Measurements from ENCODE around the gene MRPS18C. TPM values are rescaled to one million over a fixed set of nuclear protein-coding genes. Genes with fewer than 3 reads are reported as not detected.
"Not testable (repeated sequence)": the region's sequence is repeated elsewhere in the genome, so short reads cannot be mapped to it uniquely, and the experiment has no call there.

MRPS18C gene
- total RNA-seq, 1 experiment from 2014 or later: 93.5 TPM

- Histone ChIP-seq H3K4me3 (peak within 1 kb of the TSS; percentile 74), H3K4me1 (no peaks in the 10 kb centered on the region; the same call in 1 of the 2 replicates), H3K27ac (peak within 1 kb of the TSS; percentile 64), H3K9me3 (replicated peaks) (no peaks in the 10 kb centered on the region), H3K27me3 (no peaks in the 10 kb centered on the region), H3K36me3 (no peaks in the 10 kb centered on the region)
- peak; percentile 97 to 98 for DNase-seq
Observed at GRCh38 chr4:83484500-83485461, 28.9 kb downstream of the MRPS18C start, which contains the start of gene ABRAXAS1. Gene ABRAXAS1, minus strand, starts transcription at chr4:83485100. Its CDS starts 28 bp downstream, at chr4:83485072.

GRCh38 chr4:83486457-83487129 is 30.7 kb downstream of the MRPS18C start:
- no peaks in the 10 kb centered on the region for H3K9me3 ChIP-seq (replicated peaks)
- no peaks in the 10 kb centered on the region for H3K36me3 ChIP-seq
- DNase-seq: no peak
- H3K4me3 ChIP-seq: no peak overlapping the region
- no peaks in the 10 kb centered on the region for H3K27me3 ChIP-seq
- H3K4me1 ChIP-seq: no peaks in the 10 kb centered on the region; the same call in 1 of the 2 replicates
- no peak overlapping the region for H3K27ac ChIP-seq

GRCh38 chr4:83489711-83490326 is 34.0 kb downstream of the MRPS18C start:
- no peaks in the 10 kb centered on the region for H3K27me3 ChIP-seq
- no peaks in the 10 kb centered on the region for H3K4me1 ChIP-seq
- H3K4me3 ChIP-seq: no peak overlapping the region
- H3K27ac ChIP-seq: no peak overlapping the region
- H3K9me3 ChIP-seq (replicated peaks): no peaks in the 10 kb centered on the region
- no peaks in the 10 kb centered on the region for H3K36me3 ChIP-seq
- DNase-seq: no peak

GRCh38 chr4:83490876-83491450 is 35.1 kb downstream of the MRPS18C start:
- peak in 1 of 2 experiments; percentile 58 for DNase-seq
- Histone ChIP-seq H3K27ac (no peak overlapping the region), H3K4me3 (no peak overlapping the region), H3K27me3 (no peaks in the 10 kb centered on the region; the same call in 1 of the 2 replicates), H3K4me1 (no peaks in the 10 kb centered on the region), H3K9me3 (replicated peaks) (no peaks in the 10 kb centered on the region), H3K36me3 (no peaks in the 10 kb centered on the region)

DNA sequence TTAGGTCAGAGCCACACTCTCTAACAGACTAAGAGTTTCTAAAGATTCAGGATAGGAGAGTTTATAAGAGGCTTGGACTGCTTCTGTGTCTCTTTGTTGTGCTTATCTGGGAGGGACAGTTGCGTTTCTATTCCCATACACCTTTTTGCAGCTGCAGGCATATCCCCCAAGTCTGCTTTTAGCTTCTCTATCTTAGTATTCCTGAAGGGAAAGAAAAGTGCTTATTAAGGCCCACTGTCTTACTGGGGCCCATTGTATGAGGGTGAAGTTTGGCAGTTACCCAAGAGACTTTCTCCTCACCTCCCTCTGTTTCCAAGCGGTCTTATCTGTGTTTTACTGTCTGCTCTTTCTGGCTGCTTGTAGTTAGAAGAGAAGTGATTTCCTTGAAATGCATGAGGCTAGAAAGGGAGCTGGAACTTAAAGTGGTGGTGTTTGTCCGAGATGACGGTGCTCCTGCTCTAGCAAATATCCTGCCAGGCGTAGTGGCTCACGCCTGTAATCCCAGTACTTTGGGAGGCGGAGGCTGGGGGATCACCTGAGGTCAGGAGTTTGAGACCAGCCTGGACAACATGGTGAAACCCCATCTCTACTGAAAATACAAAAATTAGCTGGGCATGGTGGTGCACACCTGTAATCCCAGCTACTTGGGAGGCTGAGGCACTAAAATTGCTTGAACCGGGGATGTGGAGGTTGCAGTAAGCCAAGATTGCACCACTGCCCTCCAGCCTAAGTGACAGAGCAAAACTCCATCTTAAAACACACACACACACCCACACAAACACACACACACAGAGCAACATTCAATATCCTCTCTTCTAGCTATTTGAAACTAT is 40.4 kb downstream of the MRPS18C start:
- DNase-seq; H3K4me1 ChIP-seq; H3K4me3 ChIP-seq; H3K9me3 ChIP-seq (replicated peaks); H3K27me3 ChIP-seq; H3K27ac ChIP-seq; H3K36me3 ChIP-seq: not testable (repeated sequence)

GRCh38 chr4:83498187-83498586 is 42.3 kb downstream of the MRPS18C start:
- peaks cover 2% of the 10 kb centered on the region; the same call in 1 of the 2 replicates for H3K9me3 ChIP-seq (replicated peaks)
- H3K36me3 ChIP-seq: no peaks in the 10 kb centered on the region
- no peak for DNase-seq
- no peaks in the 10 kb centered on the region for H3K4me1 ChIP-seq
- no peak overlapping the region for H3K27ac ChIP-seq
- no peak overlapping the region for H3K4me3 ChIP-seq
- H3K27me3 ChIP-seq: peaks cover 17% of the 10 kb centered on the region

DNA sequence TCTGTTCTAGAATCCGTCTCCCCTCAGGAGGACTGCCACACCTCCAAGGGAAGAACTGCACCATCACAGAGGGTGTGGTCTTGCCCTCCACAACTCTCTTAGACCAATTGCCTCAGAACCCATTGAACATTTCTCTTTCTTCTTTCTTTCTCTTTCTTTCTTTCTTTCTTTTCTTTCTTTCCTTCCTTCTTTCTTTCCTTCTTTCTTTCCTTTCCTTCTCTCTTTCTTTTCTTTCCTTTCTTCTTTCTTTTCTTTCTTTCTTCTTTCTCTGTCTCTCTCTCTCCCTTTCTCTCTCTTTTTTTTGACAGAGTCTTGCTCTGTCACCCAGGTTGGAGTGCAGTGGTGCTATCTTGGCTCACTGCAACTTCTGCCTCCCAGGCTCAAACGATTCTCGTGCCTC is 45.8 kb downstream of the MRPS18C start:
- H3K27me3 ChIP-seq: peaks cover 21% of the 10 kb centered on the region
- not testable (repeated sequence) for H3K4me1 ChIP-seq; H3K9me3 ChIP-seq (replicated peaks); H3K36me3 ChIP-seq; H3K27ac ChIP-seq; DNase-seq; H3K4me3 ChIP-seq

DNA sequence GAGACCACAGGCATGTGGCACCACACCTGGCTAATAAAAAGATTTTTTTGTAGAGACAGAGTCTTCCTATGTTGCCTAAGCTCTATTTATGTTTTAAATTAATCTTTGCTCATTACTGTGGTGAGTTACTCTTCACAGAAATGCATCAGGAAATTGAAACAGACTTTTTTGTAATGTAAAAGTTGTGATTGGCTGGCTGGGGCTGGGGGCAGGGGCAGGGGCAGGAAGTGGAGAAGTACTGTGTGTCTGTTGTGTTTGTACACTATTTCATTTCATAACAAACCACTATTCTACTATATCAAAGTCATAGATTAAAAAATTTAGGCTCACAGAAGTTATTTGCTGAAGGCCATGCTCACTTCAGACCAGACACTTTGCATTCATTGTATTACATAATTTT is 48.1 kb downstream of the MRPS18C start:
- Histone ChIP-seq H3K9me3 (replicated peaks) (peaks cover 2% of the 10 kb centered on the region; the same call in 1 of the 2 replicates), H3K4me3 (no peak overlapping the region), H3K27me3 (peaks cover 21% of the 10 kb centered on the region), H3K4me1 (no peaks in the 10 kb centered on the region), H3K36me3 (no peaks in the 10 kb centered on the region), H3K27ac (no peak overlapping the region)
- DNase-seq: no peak

- no peaks in the 10 kb centered on the region for H3K36me3 ChIP-seq
- peaks cover 21% of the 10 kb centered on the region for H3K27me3 ChIP-seq
- H3K4me1 ChIP-seq: no peaks in the 10 kb centered on the region
- DNase-seq: no peak
- H3K9me3 ChIP-seq (replicated peaks): peaks cover 2% of the 10 kb centered on the region; the same call in 1 of the 2 replicates
- H3K4me3 ChIP-seq: no peak overlapping the region
- H3K27ac ChIP-seq: no peak overlapping the region
Observed at GRCh38 chr4:83504503-83504902, 48.6 kb downstream of the MRPS18C start.

GRCh38 chr4:83504996-83505395 is 49.1 kb downstream of the MRPS18C start:
- no peak overlapping the region for H3K4me3 ChIP-seq
- DNase-seq: no peak
- H3K4me1 ChIP-seq: no peaks in the 10 kb centered on the region
- peaks cover 21% of the 10 kb centered on the region for H3K27me3 ChIP-seq
- H3K36me3 ChIP-seq: no peaks in the 10 kb centered on the region
- H3K27ac ChIP-seq: no peak overlapping the region
- peaks cover 2% of the 10 kb centered on the region; the same call in 1 of the 2 replicates for H3K9me3 ChIP-seq (replicated peaks)

GRCh38 chr4:83509156-83509585 is 53.3 kb downstream of the MRPS18C start:
- not testable (repeated sequence) for H3K36me3 ChIP-seq; H3K9me3 ChIP-seq (replicated peaks); H3K27ac ChIP-seq; H3K27me3 ChIP-seq; H3K4me3 ChIP-seq; H3K4me1 ChIP-seq
- DNase-seq: peak; percentile 68 to 79

- no peaks in the 10 kb centered on the region for H3K27me3 ChIP-seq
- 0 out of 2 replicates have a peak, but pooled peaks cover 3% of the 10 kb centered on the region for H3K9me3 ChIP-seq (replicated peaks)
- H3K4me1 ChIP-seq: no peaks in the 10 kb centered on the region
- H3K4me3 ChIP-seq: no peak overlapping the region
- no peak overlapping the region for H3K27ac ChIP-seq
- no peaks in the 10 kb centered on the region for H3K36me3 ChIP-seq
- DNase-seq: no peak
Observed at GRCh38 chr4:83510442-83510841, 54.6 kb downstream of the MRPS18C start.
